D721Med (cell line): ENCODE data around the gene NDUFAF2.
A peak's percentile ranks its signal among the peaks of the same experiment; 100 is the strongest.

Experiments used
- DNase-seq: peaks from one replicate; pipeline ENCODE4 v3.0.0; 2011; ENCODE audit warnings: low spot score; ENCODE audit not compliant: insufficient read length
- FAIRE-seq: peaks from 2 replicates; lab custom pipeline; 2011; peaks lifted over from hg19 to GRCh38; lab: Jason Lieb, UNC
- CTCF ChIP-seq: IDR thresholded peaks from 2 replicates; pipeline ENCODE4 v1.5.1; 2012; ENCODE audit warnings: mild to moderate bottlenecking, control low read depth; ENCODE audit not compliant: insufficient read depth; ENCODE audit errors: missing control alignments

The NDUFAF2 gene

GRCh38 chr5:61132559-61132958 is 187.6 kb downstream of the NDUFAF2 start:
- TF ChIP-seq CTCF: no peak
- no peak for FAIRE-seq
- DNase-seq: no peak

DNA sequence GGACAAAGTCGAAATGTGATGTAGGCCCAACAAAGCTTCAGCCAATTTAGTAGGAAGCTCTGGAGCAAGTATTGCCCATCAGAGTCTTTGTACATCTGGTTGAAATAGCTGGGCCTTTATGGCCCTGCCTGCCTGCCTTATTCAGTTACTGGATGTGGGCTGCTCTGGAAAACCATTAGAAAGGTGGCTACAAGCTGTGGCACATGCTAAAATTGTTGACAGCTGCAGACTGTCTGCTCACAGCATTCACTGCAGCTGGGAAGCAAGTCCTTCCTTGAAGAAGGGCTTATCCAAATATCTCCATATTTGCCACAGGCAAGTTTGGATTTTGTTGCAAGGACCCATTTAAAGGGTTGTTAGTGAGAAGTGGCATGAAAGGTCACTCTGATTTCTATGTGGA is 192.8 kb downstream of the NDUFAF2 start:
- FAIRE-seq (no peak), DNase-seq (no peak)
- TF ChIP-seq CTCF: no peak

DNA sequence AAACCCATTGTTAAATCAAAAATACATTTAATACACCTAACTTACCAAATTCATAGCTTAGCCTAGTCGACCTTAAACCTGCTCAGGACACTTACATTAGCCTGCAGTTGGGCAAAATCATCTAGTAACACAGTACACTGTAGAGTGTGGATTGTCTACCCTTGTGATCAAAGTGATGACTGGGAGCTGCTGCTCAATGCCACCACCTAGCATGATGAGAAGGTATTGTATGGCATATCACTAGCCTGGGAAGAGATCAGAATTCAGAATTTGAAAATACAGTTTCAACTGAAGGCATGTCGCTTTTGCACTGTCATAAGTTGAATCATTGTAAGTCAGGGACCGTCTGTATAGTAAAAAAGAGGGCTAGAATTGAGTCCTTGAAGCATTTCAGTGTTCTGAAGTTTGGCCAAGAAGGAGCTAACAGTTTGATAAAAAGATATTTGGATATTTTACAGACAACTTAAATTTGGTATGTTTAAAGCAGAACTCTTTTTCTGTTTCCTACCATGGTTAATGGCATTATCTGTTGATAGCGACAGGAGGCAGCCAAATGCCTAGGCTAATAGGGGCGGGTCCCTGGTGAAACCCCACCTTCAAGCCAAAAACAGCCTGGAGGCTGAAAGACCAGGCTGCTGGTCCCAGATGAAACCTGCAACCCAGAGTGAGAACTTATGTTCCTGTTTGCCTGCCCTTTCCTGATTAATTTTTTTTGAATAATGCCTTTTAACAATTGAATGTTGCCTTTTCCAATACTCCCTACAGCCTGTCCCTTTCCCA is 194.3 kb downstream of the NDUFAF2 start:
- no peak for DNase-seq

DNA sequence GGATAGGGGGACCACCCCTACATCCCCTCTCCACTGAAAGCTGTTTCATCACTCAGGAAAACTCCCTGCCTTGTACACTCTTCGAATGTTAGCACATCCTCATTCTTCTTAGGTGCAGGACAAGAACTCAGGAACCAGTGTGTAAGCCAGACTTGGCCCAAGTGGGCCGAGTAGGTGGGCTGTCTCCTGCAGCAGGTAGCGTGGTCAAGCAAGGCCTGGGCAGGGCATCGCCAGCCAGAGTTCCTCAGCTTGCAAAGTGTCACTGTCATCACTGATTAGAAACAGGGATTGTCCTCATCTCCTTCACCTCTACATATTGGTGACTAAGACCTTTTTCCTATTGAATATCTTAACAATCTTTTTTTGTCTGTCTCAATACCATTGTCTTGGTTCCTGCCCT is 194.9 kb downstream of the NDUFAF2 start:
- FAIRE-seq (no peak), DNase-seq (no peak)
- no peak for TF ChIP-seq CTCF

More for the DNA sequence above, 194.3 kb downstream of the NDUFAF2 start:
- no peak for FAIRE-seq
- no peak for TF ChIP-seq CTCF

DNA sequence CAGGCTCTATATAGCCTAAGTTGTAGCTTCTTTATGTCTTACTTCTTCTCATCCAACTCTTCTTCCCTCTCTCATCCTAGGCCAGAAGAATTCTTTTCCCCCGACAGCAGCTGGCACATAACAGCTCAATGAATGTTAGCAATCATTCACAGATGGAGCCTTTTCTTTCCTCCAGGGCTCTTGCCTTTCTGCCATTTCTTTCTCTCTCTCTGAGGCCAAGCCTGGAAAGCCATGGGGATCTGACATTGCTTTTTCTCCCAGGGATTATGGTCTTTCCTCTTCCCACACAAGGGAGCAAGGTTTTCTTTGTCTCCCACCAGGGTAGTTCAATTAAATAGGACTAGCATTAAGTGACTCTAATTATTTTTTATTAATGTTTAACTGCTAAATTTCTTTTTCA is 196.8 kb downstream of the NDUFAF2 start:
- FAIRE-seq (no peak), DNase-seq (no peak)
- no peak for TF ChIP-seq CTCF

- no peak for TF ChIP-seq CTCF
- DNase-seq: no peak
- peak; percentile 56 for FAIRE-seq
These were observed 197.4 kb downstream of the NDUFAF2 start for GRCh38 chr5:61142391-61142790.

DNA sequence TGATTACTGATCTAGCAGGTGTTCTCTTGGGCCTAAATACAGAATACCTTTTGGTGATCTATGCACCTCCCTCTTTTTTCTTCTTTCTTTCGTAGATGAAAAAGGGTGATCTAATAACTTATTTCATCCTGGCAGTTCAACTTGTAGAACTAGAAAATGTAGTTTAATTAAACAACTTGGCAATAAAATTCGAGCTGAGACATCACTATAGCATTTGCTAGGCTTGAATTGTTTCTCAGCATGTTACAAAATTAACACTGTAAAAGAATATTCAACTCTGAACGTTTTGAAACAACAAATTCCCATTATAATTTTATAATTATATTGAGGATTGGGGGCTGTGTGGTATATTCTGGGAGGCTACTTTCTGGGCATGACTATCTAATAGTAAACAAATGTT is 197.8 kb downstream of the NDUFAF2 start:
- DNase-seq (no peak), FAIRE-seq (no peak)
- TF ChIP-seq CTCF: no peak
